ENCODE measurements around the gene BATF3.

BATF3 gene

GRCh38 chr1:212685429-212685828 is 14.2 kb downstream of the BATF3 start:
- DNase-seq = no peak

- DNase-seq = no peak
Observed at GRCh38 chr1:212684521-212685090, 15.0 kb downstream of the BATF3 start.

- DNase-seq = no peak
Observed at GRCh38 chr1:212684076-212684475, 15.6 kb downstream of the BATF3 start.

- peak in 3 of 56 donors; percentile 6 to 12 (median 10) for DNase-seq
Observed at GRCh38 chr1:212683357-212683722, 16.3 kb downstream of the BATF3 start.

- no peak for DNase-seq
Observed at GRCh38 chr1:212680680-212681389, 18.8 kb downstream of the BATF3 start.

GRCh38 chr1:212678456-212679410 is 20.9 kb downstream of the BATF3 start:
- DNase-seq = peak in 1 of 56 donors; percentile 23

GRCh38 chr1:212677573-212677972 is 22.1 kb downstream of the BATF3 start:
- DNase-seq = no peak

- peak in 1 of 56 donors; percentile 14 for DNase-seq
Observed at GRCh38 chr1:212677136-212677535, 22.5 kb downstream of the BATF3 start.

GRCh38 chr1:212675675-212676074 is 24.0 kb downstream of the BATF3 start:
- no peak for DNase-seq

GRCh38 chr1:212674872-212675271 is 24.8 kb downstream of the BATF3 start:
- no peak for DNase-seq

GRCh38 chr1:212671342-212672031 is 28.2 kb downstream of the BATF3 start:
- peak in 43 of 56 donors; percentile 7 to 74 (median 37) for DNase-seq

GRCh38 chr1:212670882-212671281 is 28.8 kb downstream of the BATF3 start:
- DNase-seq = no peak

GRCh38 chr1:212670301-212670700 is 29.3 kb downstream of the BATF3 start:
- no peak for DNase-seq

- no peak for DNase-seq
Observed at GRCh38 chr1:212669600-212669999, 30.0 kb downstream of the BATF3 start.

- no peak for DNase-seq
Observed at GRCh38 chr1:212669102-212669501, 30.5 kb downstream of the BATF3 start.

GRCh38 chr1:212668477-212668876 is 31.2 kb downstream of the BATF3 start:
- DNase-seq = no peak

- DNase-seq = peak in 2 of 56 donors; percentile 13 to 19
Observed at GRCh38 chr1:212667223-212668139, 32.2 kb downstream of the BATF3 start.

- no peak for DNase-seq
Observed at GRCh38 chr1:212666116-212666775, 33.4 kb downstream of the BATF3 start.

- DNase-seq = peak in 52 of 56 donors; percentile 17 to 90 (median 71)
Observed at GRCh38 chr1:212665241-212666115, 34.2 kb downstream of the BATF3 start.
